WERI-Rb-1 (cell line): ENCODE results near the gene CTSZ.

ENCODE experiments used
- DNase-seq: peaks from one replicate; pipeline ENCODE4 v3.0.0-alpha.2; 2020
- H3K27ac ChIP-seq: fragments of 250-450 bp; sonication (Bioruptor Pico); 2 replicates; pipeline ENCODE4 v1.5.1; 2020; ENCODE audit warnings: mild to moderate bottlenecking, moderate library complexity
- H3K27me3 ChIP-seq: fragments of 250-450 bp; sonication (Bioruptor Pico); 2 replicates; pipeline ENCODE4 v1.5.1; 2021; ENCODE audit warnings: mild to moderate bottlenecking, low read depth, moderate library complexity; ENCODE audit not compliant: insufficient read depth, severe bottlenecking
- H3K36me3 ChIP-seq: fragments of 250-450 bp; sonication (Bioruptor Pico); 2 replicates; pipeline ENCODE4 v1.5.1; 2020; ENCODE audit warnings: mild to moderate bottlenecking, moderate library complexity
- H3K4me3 ChIP-seq: 2 replicates; pipeline ENCODE4 v1.5.1; 2011; ENCODE audit warnings: low read depth, mild to moderate bottlenecking, control low read depth, low read length
- H3K9me3 ChIP-seq: fragments of 250-450 bp; sonication (Bioruptor Pico); 2 replicates; pipeline ENCODE4 v1.5.1; 2021; ENCODE audit warnings: mild to moderate bottlenecking, moderate library complexity; ENCODE audit not compliant: severe bottlenecking
- CTCF ChIP-seq: IDR thresholded peaks from 2 replicates; pipeline ENCODE4 v1.5.1; 2011; ENCODE audit warnings: low read depth, mild to moderate bottlenecking, control low read depth, inconsistent platforms, low read length

The CTSZ gene

GRCh38 chr20:59031564-59032022 is 24.5 kb upstream of the CTSZ start:
- no peak for TF ChIP-seq CTCF
- no peak for DNase-seq
- Histone ChIP-seq H3K36me3 (peaks cover 80% of the 10 kb centered on the region), H3K27me3 (no peaks in the 10 kb centered on the region), H3K4me3 (peak overlapping the region; percentile 84), H3K9me3 (no peaks in the 10 kb centered on the region), H3K27ac (peak overlapping the region; percentile 90)

- DNase-seq, result no peak
- no peak for TF ChIP-seq CTCF
- H3K27me3 ChIP-seq, result no peaks in the 10 kb centered on the region
- H3K36me3 ChIP-seq, result peaks cover 80% of the 10 kb centered on the region
- peak overlapping the region; percentile 84 for H3K4me3 ChIP-seq
- no peaks in the 10 kb centered on the region for H3K9me3 ChIP-seq
- peak overlapping the region; percentile 90; the same call in 1 of the 2 replicates for H3K27ac ChIP-seq
Observed at GRCh38 chr20:59030911-59031563, 24.0 kb upstream of the CTSZ start.

GRCh38 chr20:59028812-59029211 is 21.8 kb upstream of the CTSZ start:
- no peaks in the 10 kb centered on the region for H3K27me3 ChIP-seq
- peak overlapping the region; percentile 49 for H3K27ac ChIP-seq
- no peak for DNase-seq
- peaks cover 83% of the 10 kb centered on the region for H3K36me3 ChIP-seq
- no peak for TF ChIP-seq CTCF
- H3K9me3 ChIP-seq, result no peaks in the 10 kb centered on the region
- peak overlapping the region; percentile 33 for H3K4me3 ChIP-seq

GRCh38 chr20:59027741-59028320 is 20.8 kb upstream of the CTSZ start:
- no peaks in the 10 kb centered on the region for H3K9me3 ChIP-seq
- peaks cover 87% of the 10 kb centered on the region for H3K36me3 ChIP-seq
- H3K4me3 ChIP-seq, result no peak overlapping the region; the same call in 1 of the 2 replicates
- no peak for TF ChIP-seq CTCF
- no peaks in the 10 kb centered on the region for H3K27me3 ChIP-seq
- peak; percentile 62 for DNase-seq
- peak overlapping the region; percentile 53 for H3K27ac ChIP-seq

DNA sequence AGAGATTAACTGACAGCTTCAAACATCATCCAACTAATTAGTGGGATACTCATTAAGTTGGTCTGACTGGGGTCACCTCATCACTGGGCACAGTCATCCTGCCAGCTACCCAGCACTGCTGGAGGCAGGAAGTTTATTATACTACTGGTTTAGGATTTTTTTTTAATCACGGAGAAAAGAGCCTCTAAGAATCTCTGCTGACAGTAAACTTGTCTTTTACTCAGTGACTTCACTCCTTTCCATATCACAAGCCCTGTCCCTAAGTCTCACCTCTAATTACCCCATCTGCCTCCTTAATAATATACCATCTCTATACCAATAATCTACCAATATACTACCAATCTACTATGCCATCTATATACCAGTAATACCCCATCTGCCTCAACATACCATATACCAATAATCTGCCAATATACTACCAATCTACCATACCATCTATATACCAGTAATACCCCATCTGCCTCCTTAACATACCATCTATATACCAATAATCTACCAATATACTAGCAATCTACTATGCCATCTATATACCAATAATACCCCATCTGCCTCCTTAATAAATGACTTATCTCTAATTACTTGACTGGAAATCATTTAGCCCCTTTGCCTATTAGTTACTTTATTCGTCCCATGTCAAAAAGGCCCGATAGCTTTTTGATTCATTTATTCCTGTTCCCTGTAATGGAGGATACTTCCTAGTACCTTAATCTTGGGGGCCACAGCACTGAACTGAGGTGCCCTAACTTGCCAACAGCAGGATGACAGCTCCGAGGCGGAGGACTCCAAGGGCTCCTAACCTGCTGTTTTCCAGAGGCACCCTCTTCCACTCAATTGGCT is 20.1 kb upstream of the CTSZ start:
- Histone ChIP-seq H3K4me3 (no peak overlapping the region; the same call in 1 of the 2 replicates), H3K36me3 (peaks cover 92% of the 10 kb centered on the region), H3K9me3 (no peaks in the 10 kb centered on the region), H3K27ac (peak overlapping the region; percentile 53), H3K27me3 (no peaks in the 10 kb centered on the region)
- TF ChIP-seq CTCF, result no peak
- no peak for DNase-seq
